Natural killer cell (primary cell): ENCODE data around the gene AGRP. TPM values are rescaled to one million over a fixed set of nuclear protein-coding genes. Genes with fewer than 3 reads are reported as not detected.

ENCODE experiments used
- ATAC-seq, 3 donors: fragments of 150-1000 bp in 2 of 3; fragments of 200-7000 bp in 1 of 3; cut with Tn5 transposase; 1 replicate in 1 of 3; 2 replicates in 2 of 3; pipeline ENCODE4 v1.10.0; 2021; ENCODE audit warnings: mild to moderate bottlenecking in 2 of 3, moderate library complexity in 2 of 3
- DNase-seq, 2 donors: peaks; one replicate each; pipeline versions ENCODE4 v3.0.0 to v3.0.0-alpha.2; 2013 to 2021; ENCODE audit warnings: mixed read lengths in 1 of 2
- H3K27ac ChIP-seq: one replicate; pipeline ENCODE4 v1.5.1; 2013; ENCODE audit warnings: mild to moderate bottlenecking, low read length
- H3K27me3 ChIP-seq: one replicate; pipeline ENCODE4 v1.6.1; 2013; ENCODE audit warnings: low read length; ENCODE audit not compliant: control insufficient read depth, insufficient read depth
- H3K36me3 ChIP-seq: one replicate; pipeline ENCODE4 v1.6.1; 2013; ENCODE audit warnings: low read length; ENCODE audit not compliant: control insufficient read depth, insufficient read depth
- H3K4me1 ChIP-seq: one replicate; pipeline ENCODE4 v1.6.1; 2013; ENCODE audit warnings: low read length; ENCODE audit not compliant: control insufficient read depth, insufficient read depth
- H3K4me3 ChIP-seq: one replicate; pipeline ENCODE4 v1.5.1; 2013; ENCODE audit warnings: low read length
- H3K9me3 ChIP-seq: one replicate; pipeline ENCODE4 v1.6.1; 2013; ENCODE audit warnings: low read length; ENCODE audit not compliant: control insufficient read depth, insufficient read depth
- H3K27ac Mint-ChIP-seq, 2 donors: one replicate each; pipeline ENCODE4 v1.8.0; 2022; ENCODE audit warnings: mild to moderate bottlenecking in 2 of 2, mixed read lengths in 2 of 2, moderate library complexity in 1 of 2
- H3K27me3 Mint-ChIP-seq, 2 donors: one replicate each; pipeline ENCODE4 v1.8.0; 2022; ENCODE audit warnings: low read depth in 2 of 2, mixed read lengths in 2 of 2
- H3K36me3 Mint-ChIP-seq: one replicate; pipeline ENCODE4 v1.8.0; 2022; ENCODE audit warnings: mixed read lengths
- H3K4me1 Mint-ChIP-seq, 2 donors: one replicate each; pipeline ENCODE4 v1.8.0; 2022; ENCODE audit warnings: mixed read lengths in 2 of 2
- H3K4me3 Mint-ChIP-seq: one replicate; pipeline ENCODE4 v1.8.0; 2022; ENCODE audit warnings: mild to moderate bottlenecking, moderate library complexity, mixed read lengths
- H3K9me3 Mint-ChIP-seq, 2 donors: one replicate each; pipeline ENCODE4 v1.8.0; 2022; ENCODE audit warnings: mixed read lengths in 2 of 2
- WGBS: methylation state at CpG from one replicate; pipeline ENCODE4 v1.1.7; 2013; ENCODE audit warnings: missing lambda C conversion rate; ENCODE audit not compliant: insufficient coverage; 5-methylcytosine and 5-hydroxymethylcytosine counted together
- intact Hi-C: fragments of 100-400 bp; cut with micrococcal nuclease; formaldehyde crosslinking; loops from one replicate; pipeline ENCODE4 v1.14.2; 2022
- total RNA-seq, 4 donors: library from RNA; stranded (reverse); fragments of 120-200 nt in 1 of 4; gene quantifications; one replicate each; pipeline versions ENCODE4 v1.2.3 to v1.2.4, GENCODE V29; 2013 to 2022
- TF ChIP-seq, protein P1 (sequence below): fragments of 200-600 bp; IDR thresholded peaks from one replicate; pipeline ENCODE4 v1.8.0; 2022; ENCODE audit warnings: antibody characterized with exemption

Gene AGRP
- total RNA-seq, 3 donors from 2014 or later (not counting 1 experiment from before 2014, with no cell fraction given): 0.50 TPM; not detected in 2

DNA sequence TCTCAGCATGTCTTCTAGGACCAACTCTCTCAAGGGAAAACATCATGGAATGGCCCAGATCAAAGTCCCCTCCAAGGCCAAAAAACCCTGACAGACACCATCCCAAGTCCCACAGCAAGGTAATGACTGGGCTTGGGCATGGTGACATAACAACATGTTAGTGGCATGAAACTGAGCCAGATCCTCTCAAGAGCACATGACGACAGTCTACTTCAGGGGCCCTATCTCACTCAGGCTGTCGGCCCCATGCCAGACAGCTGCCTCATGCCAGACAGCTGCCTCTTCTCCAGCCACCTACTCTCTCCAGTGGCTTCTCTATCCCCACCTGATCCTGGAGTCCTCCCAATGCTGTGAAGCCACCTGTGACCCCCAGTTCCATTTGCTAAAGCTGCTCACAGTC lies 34.0 kb downstream of the AGRP start:
- Histone ChIP-seq H3K27ac (no peak overlapping the region), H3K36me3 (peaks cover 54% of the 10 kb centered on the region)
- peak overlapping the region; percentile 57 to 68 for H3K27ac Mint-ChIP-seq

DNA sequence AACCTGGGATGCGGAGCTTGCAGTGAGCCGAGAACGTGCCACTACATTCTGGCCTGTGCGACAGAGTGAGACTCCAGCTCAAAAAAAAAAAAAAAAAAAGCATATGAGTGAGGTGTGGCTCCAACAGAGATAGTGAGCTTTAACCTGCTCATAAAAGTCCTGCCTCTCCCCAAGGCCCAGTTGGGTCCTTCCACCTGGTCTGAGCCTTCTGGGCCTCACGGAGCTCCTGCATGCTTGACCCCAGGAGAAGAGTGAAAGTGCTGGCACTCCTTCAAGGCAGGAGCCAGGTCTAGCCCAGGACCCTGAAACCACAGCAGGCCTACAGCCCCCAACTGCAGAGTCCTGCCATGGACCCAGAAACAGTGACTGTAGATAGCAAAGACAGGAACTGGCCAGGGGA lies 34.8 kb downstream of the AGRP start:
- H3K4me3 ChIP-seq: no peak overlapping the region
- ATAC-seq (no peak), DNase-seq (no peak)
- Mint-ChIP-seq H3K9me3 (no peaks in the 10 kb centered on the region), H3K4me1 (peaks cover 24 to 61% of the 10 kb centered on the region in 2 donors), H3K4me3 (no peak overlapping the region), H3K27me3 (no peaks in the 10 kb centered on the region), H3K36me3 (no peaks in the 10 kb centered on the region), H3K27ac (no peak overlapping the region)
- TF ChIP-seq, protein P1, sequence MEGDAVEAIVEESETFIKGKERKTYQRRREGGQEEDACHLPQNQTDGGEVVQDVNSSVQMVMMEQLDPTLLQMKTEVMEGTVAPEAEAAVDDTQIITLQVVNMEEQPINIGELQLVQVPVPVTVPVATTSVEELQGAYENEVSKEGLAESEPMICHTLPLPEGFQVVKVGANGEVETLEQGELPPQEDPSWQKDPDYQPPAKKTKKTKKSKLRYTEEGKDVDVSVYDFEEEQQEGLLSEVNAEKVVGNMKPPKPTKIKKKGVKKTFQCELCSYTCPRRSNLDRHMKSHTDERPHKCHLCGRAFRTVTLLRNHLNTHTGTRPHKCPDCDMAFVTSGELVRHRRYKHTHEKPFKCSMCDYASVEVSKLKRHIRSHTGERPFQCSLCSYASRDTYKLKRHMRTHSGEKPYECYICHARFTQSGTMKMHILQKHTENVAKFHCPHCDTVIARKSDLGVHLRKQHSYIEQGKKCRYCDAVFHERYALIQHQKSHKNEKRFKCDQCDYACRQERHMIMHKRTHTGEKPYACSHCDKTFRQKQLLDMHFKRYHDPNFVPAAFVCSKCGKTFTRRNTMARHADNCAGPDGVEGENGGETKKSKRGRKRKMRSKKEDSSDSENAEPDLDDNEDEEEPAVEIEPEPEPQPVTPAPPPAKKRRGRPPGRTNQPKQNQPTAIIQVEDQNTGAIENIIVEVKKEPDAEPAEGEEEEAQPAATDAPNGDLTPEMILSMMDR: no peak
- no peak overlapping the region for H3K27ac ChIP-seq
- no peaks in the 10 kb centered on the region for H3K9me3 ChIP-seq
- H3K4me1 ChIP-seq: no peaks in the 10 kb centered on the region
- no peaks in the 10 kb centered on the region for H3K27me3 ChIP-seq
- intact Hi-C loops: no loop called here
- H3K36me3 ChIP-seq: peaks cover 56% of the 10 kb centered on the region
- 96% methylated on average over 5 of the region's 5 CpGs for WGBS

More for the DNA sequence above, 34.0 kb downstream of the AGRP start:
- Mint-ChIP-seq H3K9me3 (no peaks in the 10 kb centered on the region), H3K4me3 (no peak overlapping the region), H3K27me3 (no peaks in the 10 kb centered on the region), H3K4me1 (peaks cover 30 to 66% of the 10 kb centered on the region in 2 donors), H3K36me3 (no peaks in the 10 kb centered on the region)
- H3K4me3 ChIP-seq: no peak overlapping the region
- no peaks in the 10 kb centered on the region for H3K9me3 ChIP-seq
- no peaks in the 10 kb centered on the region for H3K4me1 ChIP-seq
- DNase-seq (no peak), ATAC-seq (no peak)
- no peaks in the 10 kb centered on the region for H3K27me3 ChIP-seq
- intact Hi-C loops: no loop called here
- TF ChIP-seq, protein P1: no peak
- WGBS: 97% methylated on average over 2 of the region's 2 CpGs

DNA sequence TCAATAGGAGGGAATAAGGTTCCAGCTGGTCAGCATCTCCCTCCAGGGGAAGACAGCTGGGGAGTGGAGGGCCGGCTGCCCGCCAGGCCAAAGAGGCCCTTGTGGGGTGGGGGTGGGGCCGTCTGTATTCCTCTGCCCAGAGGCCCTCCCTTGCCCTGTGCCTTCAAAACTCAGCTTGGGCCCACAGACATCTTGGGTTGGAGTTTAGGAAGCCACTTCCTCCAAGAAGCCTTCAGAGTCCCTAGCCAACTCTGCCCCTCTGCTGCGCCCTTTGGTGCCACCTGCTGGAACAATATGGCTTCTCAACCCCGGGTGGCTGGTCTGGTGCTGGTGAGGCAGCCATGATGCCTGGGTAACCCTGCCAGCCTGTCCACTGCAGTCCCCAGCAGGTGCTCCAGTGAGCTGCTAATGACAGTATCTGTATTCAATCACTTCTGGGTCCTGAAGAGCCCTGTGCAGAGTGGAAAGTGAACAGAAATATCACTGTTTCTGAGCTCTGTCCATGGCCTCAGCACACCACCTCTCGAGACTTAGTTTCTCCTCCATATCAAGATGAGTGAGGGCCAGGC lies 35.8 kb downstream of the AGRP start:
- ATAC-seq (peak; percentile 48 to 67 (median 57)), DNase-seq (peak in 1 of 2 donors; percentile 65)
- no peak overlapping the region for H3K4me3 Mint-ChIP-seq
- no peaks in the 10 kb centered on the region for H3K9me3 Mint-ChIP-seq
- no peaks in the 10 kb centered on the region for H3K27me3 ChIP-seq
- no peak overlapping the region for H3K27ac Mint-ChIP-seq
- TF ChIP-seq, protein P1: peak; percentile 29
- H3K4me1 Mint-ChIP-seq: peaks cover 24 to 56% of the 10 kb centered on the region in 2 donors
- H3K4me3 ChIP-seq: no peak overlapping the region
- H3K27me3 Mint-ChIP-seq: no peaks in the 10 kb centered on the region
- intact Hi-C loops: no loop called here
- no peaks in the 10 kb centered on the region for H3K4me1 ChIP-seq
- H3K27ac ChIP-seq: no peak overlapping the region
- H3K9me3 ChIP-seq: no peaks in the 10 kb centered on the region
- no peaks in the 10 kb centered on the region for H3K36me3 Mint-ChIP-seq
- WGBS: 84% methylated on average over 6 of the region's 6 CpGs
- H3K36me3 ChIP-seq: peaks cover 57% of the 10 kb centered on the region

DNA sequence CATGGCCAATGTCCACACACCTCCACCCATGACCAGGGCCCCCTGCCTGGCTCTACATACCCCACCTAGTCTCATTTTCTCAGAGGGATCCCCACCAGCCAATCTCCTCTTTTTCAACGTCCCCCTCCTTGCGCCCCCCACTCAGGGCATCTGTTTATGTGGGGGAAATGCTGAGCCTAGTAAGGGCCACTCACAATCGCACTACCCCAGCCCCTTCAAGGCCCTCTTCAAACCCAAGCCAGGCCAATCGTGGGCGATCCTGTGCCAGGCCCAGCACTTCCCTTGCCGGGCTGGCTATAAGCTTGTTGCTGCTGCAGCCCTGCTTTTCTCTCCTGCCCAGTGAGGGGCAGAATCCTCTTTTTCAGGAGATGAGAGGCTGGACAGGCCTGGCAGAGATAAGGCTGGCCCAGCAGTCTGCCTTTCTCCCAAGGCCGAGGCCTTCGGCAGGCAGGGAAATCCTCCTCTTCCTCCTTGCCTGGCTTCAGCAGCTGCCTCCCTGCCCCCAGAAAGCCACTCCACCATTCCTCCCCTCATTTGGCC lies 36.3 kb downstream of the AGRP start:
- TF ChIP-seq, protein P1: no peak
- peaks cover 55% of the 10 kb centered on the region for H3K36me3 ChIP-seq
- DNase-seq (no peak), ATAC-seq (no peak)
- H3K4me1 ChIP-seq: no peaks in the 10 kb centered on the region
- no peaks in the 10 kb centered on the region for H3K9me3 Mint-ChIP-seq
- H3K27me3 ChIP-seq: no peaks in the 10 kb centered on the region
- H3K36me3 Mint-ChIP-seq: no peaks in the 10 kb centered on the region
- peaks cover 24 to 55% of the 10 kb centered on the region in 2 donors for H3K4me1 Mint-ChIP-seq
- no peak overlapping the region for H3K4me3 ChIP-seq
- H3K27me3 Mint-ChIP-seq: no peaks in the 10 kb centered on the region
- peak overlapping the region in 1 of 2 donors; percentile 40 for H3K27ac Mint-ChIP-seq
- H3K4me3 Mint-ChIP-seq: no peak overlapping the region
- WGBS: 100% methylated on average over 7 of the region's 8 CpGs
- no peaks in the 10 kb centered on the region for H3K9me3 ChIP-seq
- H3K27ac ChIP-seq: no peak overlapping the region
- intact Hi-C loops: no loop called here
